ENCODE data around the gene FBXL20. TPM values are rescaled to one million over a fixed set of nuclear protein-coding genes. Genes with fewer than 3 reads are reported as not detected.

The FBXL20 gene
- total and polyA plus RNA-seq, 2 of the 8 experiments (the other 6 are each of a cell fraction or from before 2014, with no cell fraction given) = 5.5 to 11.0 TPM

DNA sequence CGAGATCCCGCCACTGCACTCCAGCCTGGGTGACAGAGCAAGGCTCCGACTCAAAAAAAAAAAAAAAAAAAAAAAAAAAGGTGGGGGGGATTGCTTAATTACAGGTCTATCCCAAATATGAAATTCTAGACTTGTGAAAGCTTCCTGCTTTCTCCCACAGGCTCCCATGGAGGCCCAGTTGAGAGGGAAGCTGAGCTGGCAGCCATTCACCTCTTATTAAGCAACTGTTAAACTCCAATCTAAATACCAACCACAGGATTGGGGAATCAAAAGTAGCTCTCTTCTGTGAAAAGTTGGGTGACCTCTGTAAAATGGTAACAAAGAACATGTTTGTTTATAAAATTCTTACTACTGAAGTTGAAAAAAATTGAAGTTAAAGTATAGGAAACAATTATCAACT is 129.9 kb downstream of the FBXL20 start:
- Histone ChIP-seq H3K4me3 (ENCODE audit: extremely low read depth in 1 of 4, insufficient read depth in 2 of 4, low read depth in 3 of 4, low read length in 4 of 4) (no peak overlapping the region), H4K91ac (replicated peaks; ENCODE audit: insufficient read length, low read length) (no peak overlapping the region), H3K9ac (replicated peaks in 1 of 4; ENCODE audit: extremely low read depth in 1 of 4, low read depth in 3 of 4, low read length in 3 of 4) (no peak overlapping the region), H3K9me3 (ENCODE audit: insufficient read depth in 2 of 2, low read depth in 1 of 2, low read length in 1 of 2) (no peaks in the 10 kb centered on the region), H2BK5ac (ENCODE audit: low read depth, low read length) (no peak overlapping the region), H3K27me3 (replicated peaks in 1 of 4; ENCODE audit: control insufficient read depth in 3 of 4, extremely low read depth in 1 of 4, insufficient read depth in 3 of 4, low read length in 3 of 4) (no peaks in the 10 kb centered on the region), H3K79me1 (ENCODE audit: low read depth, low read length) (no peaks in the 10 kb centered on the region), H3K23ac (ENCODE audit: insufficient read length) (no peak overlapping the region), H2BK12ac (ENCODE audit: low read depth, low read length) (no peak overlapping the region), H3K14ac (ENCODE audit: insufficient read length) (no peak overlapping the region), H3K4me1 (replicated peaks in 1 of 4; ENCODE audit: control insufficient read depth in 3 of 4, insufficient read depth in 4 of 4, low read length in 3 of 4) (no peaks in the 10 kb centered on the region), H3K18ac (ENCODE audit: extremely low read depth, low read length) (no peak overlapping the region), H2AFZ (ENCODE audit: low read length) (no peak overlapping the region), H3K4ac (replicated peaks; ENCODE audit: insufficient read length, low read depth, low read length) (no peak overlapping the region), H2AK5ac (ENCODE audit: low read depth, low read length) (no peak overlapping the region), H4K8ac (ENCODE audit: extremely low read depth, insufficient read depth, low read length) (no peak overlapping the region), H4K5ac (ENCODE audit: insufficient read length, low read depth, low read length) (no peak overlapping the region), H3K56ac (replicated peaks; ENCODE audit: insufficient read length, low read depth, low read length) (no peak overlapping the region), H2BK120ac (replicated peaks; ENCODE audit: low read depth, low read length) (no peak overlapping the region), H3K27ac (ENCODE audit: low read depth, low read length) (no peak overlapping the region), H4K20me1 (replicated peaks in 1 of 2; ENCODE audit: control insufficient read depth in 1 of 2, insufficient read depth in 2 of 2, low read length in 2 of 2) (no peaks in the 10 kb centered on the region), H3K23me2 (ENCODE audit: low read depth, low read length) (no peaks in the 10 kb centered on the region), H3K79me2 (ENCODE audit: control insufficient read depth in 1 of 2, insufficient read depth in 2 of 2, low read length in 2 of 2) (no peaks in the 10 kb centered on the region), H2BK20ac (ENCODE audit: low read length) (no peak overlapping the region), H3K36me3 (ENCODE audit: control insufficient read depth in 2 of 4, insufficient read depth in 4 of 4, low read length in 3 of 4) (peaks cover 0 to 10% (median 0%) of the 10 kb centered on the region in 4 experiments; a peak in 2 of 8 replicates), H3K4me2 (ENCODE audit: insufficient read depth in 1 of 2, low read depth in 2 of 2, low read length in 2 of 2) (no peak overlapping the region), H2BK15ac (ENCODE audit: low read length) (no peak overlapping the region)
- DNase-seq (ENCODE audit: low read depth in 1 of 2, low spot score in 2 of 2) = no peak
- CTCF ChIA-PET (ENCODE audit: partially characterized antibody) = interaction anchor here (0.6 to 2.2 kb wide), 10 partner anchors 9 to 1118 kb away, joined by 3 to 6 read pairs (median 3); no protein-coding TSS in a partner anchor
- WGBS, 2 experiments (ENCODE audit: extremely low coverage in 1 of 2, insufficient coverage in 1 of 2, insufficient read length in 1 of 2, insufficient replicate concordance in 2 of 2, low coverage in 1 of 2, low lambda C conversion rate in 2 of 2, missing lambda C conversion rate in 1 of 2) = no CpG with 5 or more reads among the region's 3 CpGs
- TF ChIP-seq RXRA (IDR thresholded peaks at IDR 0.05; ENCODE audit: insufficient read depth, low read depth, low read length) = no peak
- TF ChIP-seq SP1 (IDR thresholded peaks at IDR 0.05; ENCODE audit: low read depth, low read length) = no peak
- TF ChIP-seq ZNF274 (IDR thresholded peaks at IDR 0.05; ENCODE audit: borderline replicate concordance, extremely low read depth, low read length) = no peak
- TF ChIP-seq TBP (IDR thresholded peaks at IDR 0.05; ENCODE audit: low read depth, low read length) = no peak
- no peak for TF ChIP-seq FOSL1 (IDR thresholded peaks at IDR 0.05; ENCODE audit: insufficient read depth, low read depth, low read length)
- TF ChIP-seq HDAC6 (IDR thresholded peaks at IDR 0.05; ENCODE audit: low read depth, low read length) = no peak
- no peak for TF ChIP-seq TAF7 (optimal IDR thresholded peaks at IDR 0.05; ENCODE audit: borderline replicate concordance, low read depth, low read length)
- no peak for TF ChIP-seq BACH1 (IDR thresholded peaks at IDR 0.05; ENCODE audit: low read length)
- no peak for FAIRE-seq
- POLR2A ChIA-PET (ENCODE audit: partially characterized antibody) = interaction anchor here (1.0 kb wide), 1 partner anchor 27 kb away, joined by 3 read pairs; no protein-coding TSS in a partner anchor

Data from H1 (cell line).